Peyer's patch (tissue), 4 donors: ENCODE results near the gene KIAA1755. TPM values are rescaled to one million over a fixed set of nuclear protein-coding genes. Genes with fewer than 3 reads are reported as not detected.
A peak's percentile ranks its signal among the peaks of the same experiment; 100 is the strongest.

ENCODE experiments used
- DNase-seq, 3 donors: peaks; one replicate each; pipeline ENCODE4 v3.0.0-alpha.2; 2017 to 2019
- H3K27ac ChIP-seq, 4 donors: fragments of 200-600 bp; sonication (generic); one replicate each; pipeline ENCODE4 v1.5.1; 2016 to 2019
- H3K27me3 ChIP-seq, 2 donors: fragments of 200-600 bp; sonication (generic); one replicate each; pipeline ENCODE4 v1.5.1; 2019
- H3K36me3 ChIP-seq, 3 donors: fragments of 200-600 bp; sonication (generic); one replicate each; pipeline ENCODE4 v1.5.1; 2016 to 2019
- H3K4me1 ChIP-seq, 4 donors: fragments of 200-600 bp; sonication (generic); one replicate each; pipeline ENCODE4 v1.5.1; 2016 to 2019
- H3K4me3 ChIP-seq, 4 donors: fragments of 200-600 bp; sonication (generic); 1 replicate in 3 of 4; 2 replicates in 1 of 4; pipeline ENCODE4 v1.5.1; 2016 to 2019; ENCODE audit warnings: mild to moderate bottlenecking in 1 of 4
- H3K9me3 ChIP-seq, 4 donors: fragments of 200-600 bp; sonication (generic); one replicate each; pipeline ENCODE4 v1.5.1; 2016 to 2019; ENCODE audit warnings: mild to moderate bottlenecking in 1 of 4
- CTCF ChIP-seq, 6 experiments: fragments of 450-650 bp in 4 of 6; fragments of 200-600 bp in 2 of 6; sonication (generic) in 1 of 6; IDR thresholded peaks; one replicate each; pipeline ENCODE4 v1.5.1; 2017 to 2019; ENCODE audit warnings: antibody characterized with exemption in 6 of 6, mild to moderate bottlenecking in 3 of 6, moderate library complexity in 1 of 6
- POLR2A ChIP-seq, 2 donors: fragments of 450-650 bp; IDR thresholded peaks; one replicate each; pipeline ENCODE4 v1.5.1; 2017; ENCODE audit warnings: antibody characterized with exemption in 2 of 2, mild to moderate bottlenecking in 2 of 2, moderate library complexity in 2 of 2
- total RNA-seq, 4 donors: library from RNA; depleted of rRNA; stranded (reverse); fragments of >200 nt; gene quantifications; one replicate each; pipeline ENCODE4 v1.1.0, GENCODE V29; 2016

The KIAA1755 gene
- total RNA-seq, 4 donors from 2014 or later, result 0.35 to 4.1 (median 2.0) TPM

GRCh38 chr20:38278131-38278530 lies 17.6 kb upstream of the KIAA1755 start:
- H3K27me3 ChIP-seq, result no peaks in the 10 kb centered on the region
- no peaks in the 10 kb centered on the region for H3K9me3 ChIP-seq
- peak overlapping the region in 1 of 4 donors; percentile 26 for H3K27ac ChIP-seq
- DNase-seq, result peak in 1 of 3 donors; percentile 25
- no peak overlapping the region for H3K4me3 ChIP-seq
- no peak for TF ChIP-seq POLR2A (IDR thresholded peaks at IDR 0.05)
- TF ChIP-seq CTCF (IDR thresholded peaks at IDR 0.05), result no peak
- H3K36me3 ChIP-seq, result no peaks in the 10 kb centered on the region
- no peaks in the 10 kb centered on the region for H3K4me1 ChIP-seq

GRCh38 chr20:38277691-38278090 lies 17.2 kb upstream of the KIAA1755 start:
- Histone ChIP-seq H3K27ac (peak overlapping the region in 1 of 4 donors; percentile 26), H3K36me3 (no peaks in the 10 kb centered on the region), H3K4me1 (no peaks in the 10 kb centered on the region), H3K9me3 (no peaks in the 10 kb centered on the region), H3K27me3 (no peaks in the 10 kb centered on the region), H3K4me3 (no peak overlapping the region)
- no peak for DNase-seq
- TF ChIP-seq POLR2A (IDR thresholded peaks at IDR 0.05), result no peak
- TF ChIP-seq CTCF (IDR thresholded peaks at IDR 0.05), result no peak

- Histone ChIP-seq H3K9me3 (no peaks in the 10 kb centered on the region), H3K27ac (no peak overlapping the region), H3K27me3 (no peaks in the 10 kb centered on the region), H3K4me3 (no peak overlapping the region), H3K4me1 (no peaks in the 10 kb centered on the region), H3K36me3 (no peaks in the 10 kb centered on the region)
- no peak for DNase-seq
- TF ChIP-seq POLR2A (IDR thresholded peaks at IDR 0.05) (no peak), CTCF (IDR thresholded peaks at IDR 0.05) (no peak)
These were observed 16.8 kb upstream of the KIAA1755 start for GRCh38 chr20:38277285-38277684.

- Histone ChIP-seq H3K36me3 (no peaks in the 10 kb centered on the region), H3K27ac (no peak overlapping the region), H3K4me3 (no peak overlapping the region), H3K27me3 (no peaks in the 10 kb centered on the region), H3K9me3 (no peaks in the 10 kb centered on the region), H3K4me1 (peaks cover 0 to 6% (median 0%) of the 10 kb centered on the region in 4 donors)
- no peak for DNase-seq
- no peak for TF ChIP-seq CTCF (IDR thresholded peaks at IDR 0.05)
- TF ChIP-seq POLR2A (IDR thresholded peaks at IDR 0.05), result no peak
These were observed 15.4 kb upstream of the KIAA1755 start for GRCh38 chr20:38275815-38276550.

GRCh38 chr20:38272961-38273360 lies 12.4 kb upstream of the KIAA1755 start:
- H3K4me3 ChIP-seq, result no peak overlapping the region
- H3K4me1 ChIP-seq, result peaks cover 0 to 11% (median 0%) of the 10 kb centered on the region in 4 donors
- H3K27me3 ChIP-seq, result no peaks in the 10 kb centered on the region
- DNase-seq, result peak in 1 of 3 donors; percentile 37
- H3K36me3 ChIP-seq, result no peaks in the 10 kb centered on the region
- peak overlapping the region in 1 of 4 donors; percentile 53 for H3K27ac ChIP-seq
- H3K9me3 ChIP-seq, result no peaks in the 10 kb centered on the region
- TF ChIP-seq CTCF (IDR thresholded peaks at IDR 0.05), result no peak
- TF ChIP-seq POLR2A (IDR thresholded peaks at IDR 0.05), result no peak
